HepG2 (cell line): ENCODE results near the gene TM4SF18. TPM values are rescaled to one million over a fixed set of nuclear protein-coding genes. Genes with fewer than 3 reads are reported as not detected.

ENCODE experiments used
- AHDC1 ChIP-seq: sonication (generic); formaldehyde crosslinking; IDR thresholded peaks from 2 replicates; pipeline ENCODE4 v1.5.1; 2020; ENCODE audit warnings: mild to moderate bottlenecking, missing genetic modification reagents, borderline replicate concordance
- DNMT3B ChIP-seq: conservative IDR thresholded peaks from 2 replicates; pipeline ENCODE4 v1.6.1; 2016; ENCODE audit warnings: missing biosample characterization, control low read depth
- FIP1L1 ChIP-seq: fragments of 200-400 bp; formaldehyde crosslinking; IDR thresholded peaks from 2 replicates; pipeline ENCODE4 v1.6.1; 2018; ENCODE audit warnings: low read depth, mild to moderate bottlenecking, low read length, moderate library complexity, borderline replicate concordance; ENCODE audit not compliant: insufficient read depth
- GPN1 ChIP-seq: sonication (generic); formaldehyde crosslinking; IDR thresholded peaks from 2 replicates; pipeline ENCODE4 v1.5.1; 2020; ENCODE audit warnings: missing genetic modification reagents, borderline replicate concordance
- NPAS2 ChIP-seq: sonication (generic); formaldehyde crosslinking; IDR thresholded peaks from 2 replicates; pipeline ENCODE4 v1.8.0; 2022; ENCODE audit warnings: mild to moderate bottlenecking, missing genetic modification reagents, borderline replicate concordance
- NR3C1 ChIP-seq: sonication (generic); formaldehyde crosslinking; IDR thresholded peaks from 2 replicates; pipeline ENCODE4 v1.4.0; 2020; ENCODE audit warnings: missing genetic modification reagents
- RBAK ChIP-seq: sonication (generic); formaldehyde crosslinking; IDR thresholded peaks from 2 replicates; pipeline ENCODE4 v1.5.1; 2020; ENCODE audit warnings: mild to moderate bottlenecking, missing genetic modification reagents
- SNAPC5 ChIP-seq: sonication (generic); formaldehyde crosslinking; IDR thresholded peaks from 2 replicates; pipeline ENCODE4 v1.8.1; 2023; ENCODE audit warnings: mild to moderate bottlenecking, missing genetic modification reagents, borderline replicate concordance
- SRY ChIP-seq: sonication (generic); formaldehyde crosslinking; IDR thresholded peaks from 2 replicates; pipeline ENCODE4 v1.8.0; 2022; ENCODE audit warnings: mild to moderate bottlenecking, missing genetic modification reagents
- ZBTB26 ChIP-seq: IDR thresholded peaks from 2 replicates; pipeline ENCODE4 v1.6.1; 2016; ENCODE audit warnings: missing compliant biosample characterization, missing genetic modification reagents, borderline replicate concordance
- ZGPAT ChIP-seq: IDR thresholded peaks from 2 replicates; pipeline ENCODE4 v1.6.1; 2016; ENCODE audit warnings: mild to moderate bottlenecking
- ZNF10 ChIP-seq: sonication (generic); formaldehyde crosslinking; IDR thresholded peaks from 2 replicates; pipeline ENCODE4 v1.4.0; 2020; ENCODE audit warnings: mild to moderate bottlenecking, low read depth, missing genetic modification reagents, borderline replicate concordance
- ZNF362 ChIP-seq: sonication (generic); formaldehyde crosslinking; IDR thresholded peaks from 2 replicates; pipeline ENCODE4 v1.4.0; 2020; ENCODE audit warnings: missing genetic modification reagents, mild to moderate bottlenecking, borderline replicate concordance
- ZNF383 ChIP-seq: sonication (generic); formaldehyde crosslinking; IDR thresholded peaks from 2 replicates; pipeline ENCODE4 v1.4.0; 2020; ENCODE audit warnings: missing genetic modification reagents, mild to moderate bottlenecking, borderline replicate concordance
- ZNF496 ChIP-seq: sonication (generic); formaldehyde crosslinking; IDR thresholded peaks from 2 replicates; pipeline ENCODE4 v1.8.1; 2023; ENCODE audit warnings: mild to moderate bottlenecking, moderate library complexity, missing genetic modification reagents; ENCODE audit not compliant: insufficient replicate concordance
- ZNF614 ChIP-seq: IDR thresholded peaks from 2 replicates; pipeline ENCODE4 v1.6.1; 2018; ENCODE audit warnings: missing biosample characterization, missing genetic modification reagents, inconsistent platforms, borderline replicate concordance
- ZNF746 ChIP-seq: sonication (generic); formaldehyde crosslinking; IDR thresholded peaks from 2 replicates; pipeline ENCODE4 v1.8.0; 2022; ENCODE audit warnings: mild to moderate bottlenecking, missing genetic modification reagents
- polyA plus RNA-seq, 8 experiments: library from polyadenylated mRNA; depleted of rRNA in 3 of 8; stranded (reverse) in 7 of 8; unstranded in 1 of 8; fragments of >200 nt; fragmentation: Illumina TruSeq in 4 of 8; extraction: Trizol in 4 of 8; gene quantifications; 2 replicates each; pipeline versions ENCODE4 v1.2.1 to v1.2.3, GENCODE V29; 2011 to 2016; ENCODE audit warnings: low read depth in 4 of 8, missing spikeins in 1 of 8, mixed read lengths in 1 of 8; ENCODE audit not compliant: insufficient read depth in 1 of 8
- total RNA-seq, 5 experiments: library from RNA; depleted of rRNA; stranded (reverse); fragments of >200 nt; fragmentation: Illumina TruSeq; extraction: Trizol; gene quantifications; 2 replicates each; pipeline ENCODE4 v1.2.3, GENCODE V29; 2016; ENCODE audit warnings: low read depth in 1 of 5

The TM4SF18 gene
- total and polyA plus RNA-seq, 2 of the 13 experiments (the other 11 are each of a cell fraction or from before 2014, with no cell fraction given), result 0.15 TPM; not detected in 1

- no peak for TF ChIP-seq GPN1
- no peak for TF ChIP-seq ZBTB26 (CRISPR knock-in tag)
- TF ChIP-seq DNMT3B, result 0 out of 2 replicates have a peak, but pooled peaks have one; percentile 61
- no peak for TF ChIP-seq RBAK
- TF ChIP-seq ZNF614 (CRISPR knock-in tag), result peak; percentile 86
- TF ChIP-seq ZNF362 (CRISPR knock-in tag), result peak; percentile 50; the same call in 1 of the 2 replicates
- TF ChIP-seq ZNF383 (CRISPR knock-in tag), result no peak
- no peak for TF ChIP-seq NR3C1
- no peak for TF ChIP-seq NPAS2 (CRISPR knock-in tag)
- TF ChIP-seq ZNF746 (CRISPR knock-in tag), result peak; percentile 31; the same call in 1 of the 2 replicates
- 0 out of 2 replicates have a peak, but pooled peaks have one; percentile 16 for TF ChIP-seq AHDC1
- TF ChIP-seq ZNF10 (CRISPR knock-in tag), result no peak
- TF ChIP-seq ZGPAT (CRISPR knock-in tag), result peak; percentile 76
- no peak for TF ChIP-seq SNAPC5 (CRISPR knock-in tag)
- no peak for TF ChIP-seq ZNF496
- TF ChIP-seq SRY (CRISPR knock-in tag), result peak; percentile 65; the same call in 1 of the 2 replicates
- TF ChIP-seq FIP1L1, result no peak
Observed at GRCh38 chr3:149377408-149378364, 44.2 kb upstream of the TM4SF18 start, which contains the start of gene TM4SF1 (continued).
